Duodenal mucosa (tissue), 2 donors: ENCODE results near the gene CRTC2.
"Not testable (repeated sequence)": the region's sequence is repeated elsewhere in the genome, so short reads cannot be mapped to it uniquely, and the experiment has no call there.

Experiments
- H3K27ac ChIP-seq: one replicate; pipeline ENCODE4 v1.7.0; 2013; ENCODE audit warnings: low read depth, low read length
- H3K27me3 ChIP-seq, 2 donors: one replicate each; pipeline ENCODE4 v1.7.0; 2013; ENCODE audit warnings: low read length in 2 of 2, control low read depth in 1 of 2; ENCODE audit not compliant: insufficient read depth in 2 of 2, control insufficient read depth in 1 of 2
- H3K36me3 ChIP-seq, 2 donors: one replicate each; pipeline ENCODE4 v1.7.0; 2013; ENCODE audit warnings: low read length in 2 of 2, control low read depth in 1 of 2; ENCODE audit not compliant: insufficient read depth in 2 of 2, control insufficient read depth in 1 of 2
- H3K4me1 ChIP-seq, 2 donors: one replicate each; pipeline ENCODE4 v1.7.0; 2013; ENCODE audit warnings: low read length in 2 of 2, control low read depth in 1 of 2; ENCODE audit not compliant: insufficient read depth in 2 of 2, control insufficient read depth in 1 of 2
- H3K4me3 ChIP-seq, 2 donors: one replicate each; pipeline ENCODE4 v1.7.0; 2013; ENCODE audit warnings: low read length in 2 of 2, low read depth in 1 of 2
- H3K9ac ChIP-seq, 2 donors: one replicate each; pipeline ENCODE4 v1.7.0; 2013; ENCODE audit warnings: low read length in 2 of 2, low read depth in 1 of 2
- H3K9me3 ChIP-seq, 2 donors: one replicate each; pipeline ENCODE4 v1.7.0; 2013; ENCODE audit warnings: low read length in 2 of 2, control low read depth in 1 of 2; ENCODE audit not compliant: control insufficient read depth in 1 of 2

Gene CRTC2

GRCh38 chr1:153958111-153958960, at the start of gene CRTC2:
TSS of gene CRTC2 (minus strand) at chr1:153958612. CDS start at chr1:153958497, 115 bp downstream.
- H3K4me1 ChIP-seq = peaks cover 45 to 49% of the 10 kb centered on the region in 2 donors
- no peaks in the 10 kb centered on the region for H3K9me3 ChIP-seq
- peaks cover 9 to 24% of the 10 kb centered on the region in 2 donors for H3K36me3 ChIP-seq
- no peaks in the 10 kb centered on the region for H3K27me3 ChIP-seq
- peak within 1 kb of the TSS; percentile 81 to 91 for H3K9ac ChIP-seq
- peak within 1 kb of the TSS; percentile 79 for H3K27ac ChIP-seq
- peak within 1 kb of the TSS; percentile 91 to 100 for H3K4me3 ChIP-seq

GRCh38 chr1:154006136-154006535, 47.7 kb upstream of the CRTC2 start:
- no peaks in the 10 kb centered on the region for H3K4me1 ChIP-seq
- H3K27me3 ChIP-seq = no peaks in the 10 kb centered on the region
- no peaks in the 10 kb centered on the region for H3K36me3 ChIP-seq
- H3K27ac ChIP-seq = no peak overlapping the region
- H3K9ac ChIP-seq = no peak overlapping the region
- H3K4me3 ChIP-seq = no peak overlapping the region
- no peaks in the 10 kb centered on the region for H3K9me3 ChIP-seq

- Histone ChIP-seq H3K9me3 (no peaks in the 10 kb centered on the region), H3K4me3 (no peak overlapping the region), H3K9ac (no peak overlapping the region), H3K27me3 (no peaks in the 10 kb centered on the region), H3K36me3 (no peaks in the 10 kb centered on the region), H3K4me1 (no peaks in the 10 kb centered on the region), H3K27ac (no peak overlapping the region)
These were observed 42.0 kb upstream of the CRTC2 start for GRCh38 chr1:154000420-154000819.

- not testable (repeated sequence) for H3K27ac ChIP-seq
These were observed 38.5 kb upstream of the CRTC2 start for GRCh38 chr1:153996882-153997281.

GRCh38 chr1:153995640-153996039, 37.2 kb upstream of the CRTC2 start:
- no peak overlapping the region for H3K9ac ChIP-seq
- H3K9me3 ChIP-seq = no peaks in the 10 kb centered on the region
- H3K4me1 ChIP-seq = peaks cover 17 to 18% of the 10 kb centered on the region in 2 donors
- H3K27me3 ChIP-seq = no peaks in the 10 kb centered on the region
- H3K36me3 ChIP-seq = peaks cover 13 to 34% of the 10 kb centered on the region in 2 donors
- H3K4me3 ChIP-seq = no peak overlapping the region
- no peak overlapping the region for H3K27ac ChIP-seq

More at GRCh38 chr1:153996882-153997281, 38.5 kb upstream of the CRTC2 start:
- H3K9ac ChIP-seq, H3K27me3 ChIP-seq, H3K9me3 ChIP-seq, H3K4me3 ChIP-seq: not testable (repeated sequence)
- H3K4me1 ChIP-seq = peaks cover 9 to 11% of the 10 kb centered on the region in 2 donors
- peaks cover 10 to 28% of the 10 kb centered on the region in 2 donors for H3K36me3 ChIP-seq

- Histone ChIP-seq H3K9me3 (no peaks in the 10 kb centered on the region), H3K27ac (no peak overlapping the region), H3K36me3 (peaks cover 13 to 34% of the 10 kb centered on the region in 2 donors), H3K4me3 (no peak overlapping the region), H3K9ac (no peak overlapping the region), H3K4me1 (peaks cover 17 to 18% of the 10 kb centered on the region in 2 donors), H3K27me3 (no peaks in the 10 kb centered on the region)
These were observed 36.8 kb upstream of the CRTC2 start for GRCh38 chr1:153995202-153995601.

- Histone ChIP-seq H3K9ac (peak overlapping the region; percentile 90 to 94), H3K36me3 (peaks cover 13 to 34% of the 10 kb centered on the region in 2 donors), H3K4me3 (peak overlapping the region; percentile 84 to 88), H3K4me1 (peaks cover 18 to 20% of the 10 kb centered on the region in 2 donors), H3K27ac (no peak overlapping the region), H3K9me3 (no peaks in the 10 kb centered on the region), H3K27me3 (no peaks in the 10 kb centered on the region)
These were observed 33.4 kb upstream of the CRTC2 start for GRCh38 chr1:153991806-153992205.

GRCh38 chr1:153991151-153991630, 32.8 kb upstream of the CRTC2 start:
- Histone ChIP-seq H3K36me3 (peaks cover 13 to 34% of the 10 kb centered on the region in 2 donors), H3K4me1 (peaks cover 18 to 25% of the 10 kb centered on the region in 2 donors), H3K27ac (peak overlapping the region; percentile 86), H3K27me3 (no peaks in the 10 kb centered on the region), H3K4me3 (peak overlapping the region; percentile 84 to 88), H3K9ac (peak overlapping the region; percentile 90 to 94), H3K9me3 (no peaks in the 10 kb centered on the region)

GRCh38 chr1:153990468-153991150, 32.2 kb upstream of the CRTC2 start, which contains the start of gene RPS27:
TSS of gene RPS27 (plus strand) at chr1:153990762. CDS start at chr1:153990797, 35 bp downstream.
- H3K4me3 ChIP-seq = peak within 1 kb of the TSS; percentile 84 to 88
- no peaks in the 10 kb centered on the region for H3K27me3 ChIP-seq
- H3K27ac ChIP-seq = peak within 1 kb of the TSS; percentile 86
- H3K4me1 ChIP-seq = peaks cover 19 to 25% of the 10 kb centered on the region in 2 donors
- peak within 1 kb of the TSS; percentile 90 to 94 for H3K9ac ChIP-seq
- no peaks in the 10 kb centered on the region for H3K9me3 ChIP-seq
- H3K36me3 ChIP-seq = peaks cover 13 to 34% of the 10 kb centered on the region in 2 donors

GRCh38 chr1:153987621-153988020, 29.2 kb upstream of the CRTC2 start:
- Histone ChIP-seq H3K4me1 (peaks cover 30 to 36% of the 10 kb centered on the region in 2 donors), H3K27me3 (no peaks in the 10 kb centered on the region), H3K9me3 (no peaks in the 10 kb centered on the region), H3K9ac (no peak overlapping the region), H3K4me3 (no peak overlapping the region), H3K27ac (no peak overlapping the region), H3K36me3 (peaks cover 5 to 12% of the 10 kb centered on the region in 2 donors)
